Suprapubic skin (tissue), 4 donors: ENCODE data around the gene CA5B. TPM values are rescaled to one million over a fixed set of nuclear protein-coding genes. Genes with fewer than 3 reads are reported as not detected.
A peak's percentile ranks its signal among the peaks of the same experiment; 100 is the strongest.
"Not testable (repeated sequence)": the region's sequence is repeated elsewhere in the genome, so short reads cannot be mapped to it uniquely, and the experiment has no call there.

ENCODE experiments used
- DNase-seq, 2 donors: peaks; one replicate each; pipeline ENCODE4 v3.0.0-alpha.2; 2019; ENCODE audit warnings: low spot score in 2 of 2
- H3K27ac ChIP-seq: fragments of 200-600 bp; sonication (generic); one replicate; pipeline ENCODE4 v1.5.1; 2019
- H3K27me3 ChIP-seq: fragments of 200-600 bp; sonication (generic); one replicate; pipeline ENCODE4 v1.5.1; 2019
- H3K36me3 ChIP-seq: fragments of 200-600 bp; sonication (generic); one replicate; pipeline ENCODE4 v1.5.1; 2019
- H3K4me1 ChIP-seq: fragments of 200-600 bp; sonication (generic); one replicate; pipeline ENCODE4 v1.5.1; 2019
- H3K4me3 ChIP-seq: fragments of 200-600 bp; sonication (generic); one replicate; pipeline ENCODE4 v1.5.1; 2019; ENCODE audit warnings: mild to moderate bottlenecking
- H3K9me3 ChIP-seq: fragments of 200-600 bp; sonication (generic); one replicate; pipeline ENCODE4 v1.5.1; 2019
- EP300 ChIP-seq: sonication (generic); formaldehyde crosslinking; IDR thresholded peaks from one replicate; pipeline ENCODE4 v1.6.1; 2017; ENCODE audit warnings: antibody characterized with exemption
- POLR2A ChIP-seq, 2 donors: fragments of 450-650 bp; IDR thresholded peaks; one replicate each; pipeline ENCODE4 v1.6.1; 2017; ENCODE audit warnings: antibody characterized with exemption in 2 of 2, mild to moderate bottlenecking in 2 of 2, moderate library complexity in 2 of 2
- POLR2AphosphoS5 ChIP-seq, 3 donors: sonication (generic); formaldehyde crosslinking; IDR thresholded peaks; one replicate each; pipeline ENCODE4 v1.6.1; 2017; ENCODE audit warnings: antibody characterized with exemption in 3 of 3
- WGBS: methylation state at CpG from one replicate; pipeline ENCODE4 v1.1.5; 2018; 5-methylcytosine and 5-hydroxymethylcytosine counted together
- total RNA-seq, 4 donors: library from RNA; depleted of rRNA; stranded (reverse); fragments of >200 nt; gene quantifications; one replicate each; pipeline ENCODE4 v1.1.0, GENCODE V29; 2016
- TF ChIP-seq, protein P1 (sequence below), 2 donors: fragments of 200-600 bp in 1 of 2; fragments of 450-650 bp in 1 of 2; sonication (generic) in 1 of 2; IDR thresholded peaks; one replicate each; pipeline ENCODE4 v1.5.1; 2016 to 2019; ENCODE audit warnings: antibody characterized with exemption in 2 of 2, mild to moderate bottlenecking in 1 of 2, moderate library complexity in 1 of 2

The CA5B gene
- total RNA-seq, 4 donors from 2014 or later: 6.8 to 32.3 (median 7.9) TPM

DNA sequence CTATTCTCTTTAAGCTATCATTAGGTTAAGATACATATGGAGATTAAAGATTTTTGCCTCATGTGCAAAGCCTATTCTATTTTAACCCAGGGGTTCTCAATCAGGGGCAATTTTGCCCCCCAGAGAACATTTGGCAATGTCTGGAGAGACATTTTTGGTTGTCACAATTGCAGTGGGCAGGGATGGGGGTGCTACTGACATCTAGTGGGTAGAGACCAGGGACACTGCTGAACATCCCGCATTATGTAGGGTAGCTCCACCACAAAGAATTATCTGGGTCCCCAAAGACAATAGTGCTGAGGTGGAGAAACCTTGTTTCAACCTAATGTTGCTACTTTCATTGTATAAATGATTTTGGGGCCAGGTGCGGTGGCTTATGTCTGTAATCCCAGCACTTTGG lies 13.2 kb upstream of the CA5B start:
- 97% methylated on average over 2 of the region's 2 CpGs for WGBS
- H3K36me3 ChIP-seq: no peaks in the 10 kb centered on the region
- TF ChIP-seq POLR2A (IDR thresholded peaks at IDR 0.05) (no peak), POLR2AphosphoS5 (IDR thresholded peaks at IDR 0.05) (no peak), EP300 (no peak)
- TF ChIP-seq, protein P1, sequence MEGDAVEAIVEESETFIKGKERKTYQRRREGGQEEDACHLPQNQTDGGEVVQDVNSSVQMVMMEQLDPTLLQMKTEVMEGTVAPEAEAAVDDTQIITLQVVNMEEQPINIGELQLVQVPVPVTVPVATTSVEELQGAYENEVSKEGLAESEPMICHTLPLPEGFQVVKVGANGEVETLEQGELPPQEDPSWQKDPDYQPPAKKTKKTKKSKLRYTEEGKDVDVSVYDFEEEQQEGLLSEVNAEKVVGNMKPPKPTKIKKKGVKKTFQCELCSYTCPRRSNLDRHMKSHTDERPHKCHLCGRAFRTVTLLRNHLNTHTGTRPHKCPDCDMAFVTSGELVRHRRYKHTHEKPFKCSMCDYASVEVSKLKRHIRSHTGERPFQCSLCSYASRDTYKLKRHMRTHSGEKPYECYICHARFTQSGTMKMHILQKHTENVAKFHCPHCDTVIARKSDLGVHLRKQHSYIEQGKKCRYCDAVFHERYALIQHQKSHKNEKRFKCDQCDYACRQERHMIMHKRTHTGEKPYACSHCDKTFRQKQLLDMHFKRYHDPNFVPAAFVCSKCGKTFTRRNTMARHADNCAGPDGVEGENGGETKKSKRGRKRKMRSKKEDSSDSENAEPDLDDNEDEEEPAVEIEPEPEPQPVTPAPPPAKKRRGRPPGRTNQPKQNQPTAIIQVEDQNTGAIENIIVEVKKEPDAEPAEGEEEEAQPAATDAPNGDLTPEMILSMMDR (IDR thresholded peaks at IDR 0.05): no peak

DNA sequence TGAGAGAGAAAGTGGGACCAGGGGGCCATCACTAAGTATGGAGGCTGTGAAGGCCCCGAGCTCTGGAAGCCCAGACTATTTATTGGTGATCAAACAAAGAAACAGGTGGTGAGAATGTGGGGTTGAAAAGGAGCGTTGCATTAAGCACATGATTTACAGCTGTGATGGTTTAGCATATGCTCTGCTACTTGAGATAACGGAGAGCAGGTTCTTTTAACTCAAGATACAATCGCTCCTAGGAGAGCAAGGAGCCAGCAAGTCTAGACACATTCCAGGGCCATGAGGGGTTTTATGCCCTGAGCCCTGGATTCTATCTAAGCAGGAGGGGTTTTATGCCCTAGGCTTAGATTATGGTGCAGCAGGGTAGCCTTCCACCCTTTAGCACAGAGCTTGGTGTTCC lies 6.7 kb upstream of the CA5B start:
- not testable (repeated sequence) for H3K4me1 ChIP-seq, H3K36me3 ChIP-seq, DNase-seq, H3K4me3 ChIP-seq, H3K9me3 ChIP-seq, H3K27ac ChIP-seq, H3K27me3 ChIP-seq
- WGBS: 88% methylated on average over 4 of the region's 4 CpGs

More for the DNA sequence above, 13.2 kb upstream of the CA5B start:
- no peak for DNase-seq
- Histone ChIP-seq H3K27me3 (no peaks in the 10 kb centered on the region), H3K9me3 (no peaks in the 10 kb centered on the region), H3K4me1 (no peaks in the 10 kb centered on the region), H3K27ac (no peak overlapping the region), H3K4me3 (no peak overlapping the region)

DNA sequence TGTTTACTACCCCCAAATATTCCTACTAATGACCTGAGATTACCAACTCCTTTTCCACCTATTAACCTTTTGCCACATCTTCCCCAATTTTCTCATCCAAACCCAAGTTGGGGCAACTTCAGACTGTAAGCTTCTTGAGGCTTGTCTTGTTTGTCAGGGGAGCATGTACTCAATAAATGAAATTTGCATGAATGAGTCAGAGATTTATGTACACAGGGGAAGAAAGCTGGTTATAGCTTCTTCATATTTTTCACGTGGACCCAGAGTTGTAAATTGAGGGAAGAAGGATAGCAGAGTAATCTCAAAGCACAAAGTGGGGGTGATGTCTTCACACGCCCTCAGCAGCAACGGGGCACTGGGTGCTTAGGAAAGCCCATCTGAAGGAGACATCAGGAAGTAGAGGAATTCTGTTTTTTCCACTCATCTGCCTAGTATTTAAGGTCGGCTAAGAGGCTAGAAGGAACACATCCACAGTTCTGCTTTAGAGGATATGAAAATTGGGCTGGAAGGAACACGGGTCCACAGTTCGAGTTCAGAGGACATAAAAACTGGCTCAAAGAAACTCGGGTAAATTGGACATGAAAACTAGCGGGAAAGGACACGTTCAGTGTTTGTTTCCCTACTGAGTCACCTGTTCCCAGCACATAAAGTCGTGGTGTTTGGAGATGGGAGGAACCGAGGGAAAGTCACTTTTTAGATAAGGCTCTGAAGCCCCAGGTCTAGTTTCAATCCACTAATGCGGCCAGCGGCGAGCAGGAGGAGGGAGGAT lies 696 bp upstream of the CA5B start:
- DNase-seq: no peak
- H3K9me3 ChIP-seq: no peaks in the 10 kb centered on the region
- TF ChIP-seq, protein P1 (IDR thresholded peaks at IDR 0.05): no peak
- no peak for TF ChIP-seq POLR2A (IDR thresholded peaks at IDR 0.05)
- no peak for TF ChIP-seq POLR2AphosphoS5 (IDR thresholded peaks at IDR 0.05)
- TF ChIP-seq EP300: no peak
- peaks cover 14% of the 10 kb centered on the region for H3K4me1 ChIP-seq
- H3K27ac ChIP-seq: no peak overlapping the region
- H3K27me3 ChIP-seq: no peaks in the 10 kb centered on the region
- WGBS: 23% methylated on average over 14 of the region's 14 CpGs
- peak overlapping the region; percentile 55 for H3K4me3 ChIP-seq
- H3K36me3 ChIP-seq: no peaks in the 10 kb centered on the region

DNA sequence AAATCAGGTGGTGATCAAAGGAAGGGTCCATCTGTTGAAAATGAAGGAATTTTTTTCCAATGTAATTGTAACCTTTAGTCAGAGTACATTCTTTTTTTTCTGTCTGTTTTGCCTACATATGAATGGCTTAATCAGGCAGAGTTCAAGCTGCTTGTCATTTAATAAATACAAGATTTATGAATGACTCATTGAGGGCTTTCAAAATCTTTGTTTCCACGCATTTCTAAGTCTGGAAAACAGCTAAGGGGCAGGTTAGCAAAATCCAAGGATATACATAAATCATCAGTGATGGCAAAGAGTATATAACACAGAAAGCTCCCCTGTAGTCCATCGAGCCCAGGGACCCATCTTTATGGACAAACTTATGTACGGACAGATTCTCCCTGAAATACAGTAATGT lies 1.8 kb downstream of the CA5B start:
- Histone ChIP-seq H3K4me1 (peaks cover 14% of the 10 kb centered on the region), H3K9me3 (no peaks in the 10 kb centered on the region), H3K36me3 (no peaks in the 10 kb centered on the region), H3K4me3 (no peak overlapping the region), H3K27me3 (no peaks in the 10 kb centered on the region), H3K27ac (no peak overlapping the region)
- 73% methylated on average over 3 of the region's 3 CpGs for WGBS
- no peak for TF ChIP-seq EP300
- no peak for TF ChIP-seq POLR2A (IDR thresholded peaks at IDR 0.05)
- TF ChIP-seq POLR2AphosphoS5 (IDR thresholded peaks at IDR 0.05): no peak
- TF ChIP-seq, protein P1 (IDR thresholded peaks at IDR 0.05): no peak
- DNase-seq: no peak

DNA sequence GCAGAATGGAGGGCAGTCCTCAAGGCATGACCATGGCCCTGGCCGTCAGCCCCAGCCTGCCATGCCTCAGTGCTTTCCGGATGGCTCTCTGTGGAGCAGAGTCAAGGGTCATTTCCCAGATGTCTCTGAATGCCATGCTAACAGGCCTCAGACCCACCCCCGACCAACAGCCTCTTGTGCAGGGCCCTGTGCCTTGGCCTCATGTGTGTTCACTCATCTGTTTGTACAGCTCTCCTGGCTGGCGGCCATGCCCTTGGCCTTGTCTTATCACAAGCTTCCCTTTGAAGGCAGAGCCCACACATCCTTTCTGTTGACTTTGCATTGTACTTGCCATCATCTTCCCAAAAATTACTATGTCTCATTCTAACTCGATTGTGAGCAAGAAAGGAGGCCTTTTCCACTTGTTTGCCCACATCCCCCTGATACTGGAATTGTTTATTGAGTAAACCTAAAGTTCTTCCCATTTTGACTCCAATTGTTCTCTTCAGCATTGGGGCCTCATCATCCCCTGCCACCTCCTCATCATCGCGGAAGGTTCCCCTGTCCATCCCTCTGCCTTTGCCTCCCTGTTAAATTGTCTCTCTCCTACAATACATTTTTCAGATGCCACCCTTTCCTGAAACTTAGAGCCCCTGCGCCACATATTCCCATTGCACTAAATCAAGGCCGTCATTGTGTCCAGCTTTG lies 6.3 kb downstream of the CA5B start:
- Histone ChIP-seq H3K9me3 (no peaks in the 10 kb centered on the region), H3K4me1 (peaks cover 4% of the 10 kb centered on the region), H3K27ac (no peak overlapping the region), H3K27me3 (no peaks in the 10 kb centered on the region), H3K36me3 (no peaks in the 10 kb centered on the region), H3K4me3 (no peak overlapping the region)
- 92% methylated on average over 9 of the region's 9 CpGs for WGBS
- TF ChIP-seq POLR2AphosphoS5 (IDR thresholded peaks at IDR 0.05) (no peak), EP300 (no peak), POLR2A (IDR thresholded peaks at IDR 0.05) (no peak)
- TF ChIP-seq, protein P1 (IDR thresholded peaks at IDR 0.05): no peak
- no peak for DNase-seq
